NCI-H1105 treated with DMSO at 0.1 percent for 48 hours (cell line): ENCODE results near the gene SSUH2.
"Not testable (repeated sequence)": the region's sequence is repeated elsewhere in the genome, so short reads cannot be mapped to it uniquely, and the experiment has no call there.

Experiments used
- DNase-seq: peaks from one replicate; lab custom pipeline; 2025; lab: John Stamatoyannopoulos, UW

The SSUH2 gene

GRCh38 chr3:8644748-8645390 lies at the start of gene SSUH2:
TSS of gene SSUH2 (minus strand) at chr3:8644798. CDS start at chr3:8644758, 40 bp downstream.
- DNase-seq = no peak

GRCh38 chr3:8691295-8691694 lies 46.7 kb upstream of the SSUH2 start:
- not testable (repeated sequence) for DNase-seq

GRCh38 chr3:8684992-8685391 lies 40.4 kb upstream of the SSUH2 start:
- DNase-seq = not testable (repeated sequence)

GRCh38 chr3:8682850-8683574 lies 38.4 kb upstream of the SSUH2 start:
- DNase-seq = not testable (repeated sequence)

GRCh38 chr3:8681881-8682538 lies 37.4 kb upstream of the SSUH2 start:
- DNase-seq = not testable (repeated sequence)

GRCh38 chr3:8681349-8681748 lies 36.8 kb upstream of the SSUH2 start:
- no peak for DNase-seq

GRCh38 chr3:8679817-8680553 lies 35.4 kb upstream of the SSUH2 start:
- DNase-seq = not testable (repeated sequence)

- no peak for DNase-seq
Observed at GRCh38 chr3:8678751-8679150, 34.2 kb upstream of the SSUH2 start.

- not testable (repeated sequence) for DNase-seq
Observed at GRCh38 chr3:8677258-8677657, 32.7 kb upstream of the SSUH2 start.

GRCh38 chr3:8675591-8675990 lies 31.0 kb upstream of the SSUH2 start:
- DNase-seq = not testable (repeated sequence)

- DNase-seq = no peak
Observed at GRCh38 chr3:8673083-8673737, 28.6 kb upstream of the SSUH2 start.

- no peak for DNase-seq
Observed at GRCh38 chr3:8669019-8669418, 24.4 kb upstream of the SSUH2 start.

GRCh38 chr3:8668216-8668615 lies 23.6 kb upstream of the SSUH2 start:
- no peak for DNase-seq

- DNase-seq = no peak
Observed at GRCh38 chr3:8667463-8668091, 23.0 kb upstream of the SSUH2 start.

- DNase-seq = no peak
Observed at GRCh38 chr3:8665407-8665896, 20.9 kb upstream of the SSUH2 start.

- peak; percentile 25 for DNase-seq
Observed at GRCh38 chr3:8663177-8664061, 18.8 kb upstream of the SSUH2 start.

- no peak for DNase-seq
Observed at GRCh38 chr3:8662594-8662993, 18.0 kb upstream of the SSUH2 start.

- DNase-seq = no peak
Observed at GRCh38 chr3:8660175-8661118, 15.8 kb upstream of the SSUH2 start.

GRCh38 chr3:8659242-8659641 lies 14.6 kb upstream of the SSUH2 start:
- no peak for DNase-seq
